ENCODE results near the gene FN1.

The FN1 gene

GRCh38 chr2:215382480-215382879 lies 53.4 kb downstream of the FN1 start:
- DNase-seq (ENCODE audit: low read depth), result no peak

GRCh38 chr2:215382011-215382410 lies 53.9 kb downstream of the FN1 start:
- no peak for DNase-seq (ENCODE audit: low read depth)

- DNase-seq (ENCODE audit: low read depth), result no peak
Observed at GRCh38 chr2:215380699-215381098, 55.2 kb downstream of the FN1 start.

GRCh38 chr2:215379948-215380347 lies 55.9 kb downstream of the FN1 start:
- DNase-seq (ENCODE audit: low read depth), result no peak

GRCh38 chr2:215379039-215379438 lies 56.8 kb downstream of the FN1 start:
- no peak for DNase-seq (ENCODE audit: low read depth)

GRCh38 chr2:215378045-215378444 lies 57.8 kb downstream of the FN1 start:
- DNase-seq (ENCODE audit: low read depth), result no peak

GRCh38 chr2:215377283-215377682 lies 58.6 kb downstream of the FN1 start:
- DNase-seq (ENCODE audit: low read depth), result no peak

GRCh38 chr2:215376103-215376780 lies 59.6 kb downstream of the FN1 start:
- DNase-seq (ENCODE audit: low read depth), result no peak

GRCh38 chr2:215375467-215375830 lies 60.4 kb downstream of the FN1 start:
- DNase-seq (ENCODE audit: low read depth), result no peak

- no peak for DNase-seq (ENCODE audit: low read depth)
Observed at GRCh38 chr2:215374642-215375466, 61.0 kb downstream of the FN1 start.

GRCh38 chr2:215374002-215374401 lies 61.9 kb downstream of the FN1 start:
- DNase-seq (ENCODE audit: low read depth), result no peak

- no peak for DNase-seq (ENCODE audit: low read depth)
Observed at GRCh38 chr2:215372968-215373649, 62.8 kb downstream of the FN1 start.

GRCh38 chr2:215371915-215372897 lies 63.7 kb downstream of the FN1 start:
- DNase-seq (ENCODE audit: low read depth), result no peak

GRCh38 chr2:215370112-215370965 lies 65.5 kb downstream of the FN1 start:
- no peak for DNase-seq (ENCODE audit: low read depth)

GRCh38 chr2:215369181-215369760 lies 66.6 kb downstream of the FN1 start:
- DNase-seq (ENCODE audit: low read depth), result no peak

- DNase-seq (ENCODE audit: low read depth), result no peak
Observed at GRCh38 chr2:215368493-215368809, 67.4 kb downstream of the FN1 start.

- DNase-seq (ENCODE audit: low read depth), result no peak
Observed at GRCh38 chr2:215367662-215368492, 68.0 kb downstream of the FN1 start.

- DNase-seq (ENCODE audit: low read depth), result no peak
Observed at GRCh38 chr2:215366440-215367032, 69.3 kb downstream of the FN1 start.

- DNase-seq (ENCODE audit: low read depth), result no peak
Observed at GRCh38 chr2:215365184-215365658, 70.6 kb downstream of the FN1 start.
